HEK293 (cell line): ENCODE measurements around the gene IFT27.

ENCODE experiments used
- ATF2 ChIP-seq: fragments of 450-650 bp; formaldehyde crosslinking; IDR thresholded peaks from 2 replicates; pipeline ENCODE4 v1.5.1; 2016; ENCODE audit warnings: missing biosample characterization, missing genetic modification characterization, low read depth
- PBX3 ChIP-seq: sonication (generic); formaldehyde crosslinking; IDR thresholded peaks from 2 replicates; pipeline ENCODE4 v1.8.1; 2022; ENCODE audit warnings: mild to moderate bottlenecking, moderate library complexity, missing genetic modification reagents
- REST ChIP-seq: fragments of 450-650 bp; formaldehyde crosslinking; IDR thresholded peaks from 2 replicates; pipeline ENCODE4 v1.5.1; 2016; ENCODE audit warnings: missing biosample characterization, missing genetic modification characterization
- YY1 ChIP-seq: fragments of 450-650 bp; formaldehyde crosslinking; IDR thresholded peaks from 2 replicates; pipeline ENCODE4 v1.5.1; 2018; ENCODE audit warnings: missing biosample characterization, missing genetic modification characterization
- ZNF335 ChIP-seq: fragments of 450-650 bp; formaldehyde crosslinking; conservative IDR thresholded peaks from 2 replicates; pipeline ENCODE4 v1.5.1; 2016; ENCODE audit warnings: missing biosample characterization, missing genetic modification characterization
- ZNF677 ChIP-seq: fragments of 450-650 bp; IDR thresholded peaks from 2 replicates; pipeline ENCODE4 v1.5.0; 2018; ENCODE audit warnings: missing biosample characterization, mild to moderate bottlenecking, missing genetic modification characterization, moderate library complexity
- ZNF768 ChIP-seq: fragments of 450-650 bp; formaldehyde crosslinking; IDR thresholded peaks from 2 replicates; pipeline ENCODE4 v1.5.1; 2018; ENCODE audit warnings: missing biosample characterization, mild to moderate bottlenecking, missing genetic modification characterization
- ZNF830 ChIP-seq: fragments of 450-650 bp; IDR thresholded peaks from 2 replicates; pipeline ENCODE4 v1.5.0; 2018; ENCODE audit warnings: missing biosample characterization, missing genetic modification characterization, low read depth, mild to moderate bottlenecking, moderate library complexity
- TF ChIP-seq, protein P1 (sequence below): fragments of 450-650 bp; formaldehyde crosslinking; IDR thresholded peaks from 2 replicates; pipeline ENCODE4 v1.5.1; 2016; ENCODE audit warnings: missing biosample characterization, missing genetic modification characterization
- TF ChIP-seq, protein P2 (sequence below): fragments of 450-650 bp; formaldehyde crosslinking; IDR thresholded peaks from 2 replicates; pipeline ENCODE4 v1.5.1; 2016; ENCODE audit warnings: missing biosample characterization, missing genetic modification characterization, borderline replicate concordance

DNA sequence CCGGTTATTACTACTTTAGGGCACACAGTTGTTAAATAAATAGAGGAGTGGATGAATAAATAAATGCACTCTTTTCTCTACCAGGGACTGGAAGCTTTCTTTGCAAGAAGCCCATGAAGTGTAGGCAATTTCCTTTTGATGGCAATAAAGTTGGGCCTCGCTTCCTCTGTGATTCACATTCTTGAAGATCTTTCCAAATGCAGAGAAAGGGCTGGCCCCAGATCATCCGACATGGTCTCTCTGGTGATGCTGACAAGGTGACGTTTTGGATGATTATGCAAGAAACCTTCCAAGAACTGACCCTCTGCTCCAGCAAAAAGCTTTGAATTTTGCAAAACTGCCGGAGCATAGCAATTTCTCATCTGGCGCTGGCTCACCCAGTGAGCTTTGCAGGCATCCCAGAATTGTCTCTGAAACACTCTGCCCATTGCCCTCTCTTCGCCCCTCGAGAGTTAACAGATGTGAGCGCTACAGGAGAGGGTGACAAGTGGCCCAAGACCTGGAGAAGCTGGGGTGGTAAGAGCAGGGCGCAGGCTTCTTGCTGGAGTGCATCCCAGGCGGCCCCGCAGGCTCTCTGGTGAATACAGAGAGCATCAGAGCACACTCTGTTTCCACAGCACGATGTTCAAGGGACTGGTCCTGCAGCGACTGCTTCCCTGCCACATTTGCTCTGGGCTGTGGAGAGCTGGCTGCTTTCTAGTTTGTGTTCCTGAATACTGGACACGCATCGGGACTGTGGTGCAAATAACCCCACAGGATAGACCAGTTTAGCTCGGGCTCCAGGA lies 11.5 kb upstream of the IFT27 start:
- TF ChIP-seq REST (tag by site-specific recombination) (no peak), ZNF830 (tag by site-specific recombination) (no peak), YY1 (tag by site-specific recombination) (no peak), ATF2 (tag by site-specific recombination) (no peak), ZNF335 (tag by site-specific recombination) (no peak), ZNF768 (tag by site-specific recombination) (no peak), PBX3 (CRISPR knock-in tag) (no peak), ZNF677 (no peak)
- TF ChIP-seq, protein P1, sequence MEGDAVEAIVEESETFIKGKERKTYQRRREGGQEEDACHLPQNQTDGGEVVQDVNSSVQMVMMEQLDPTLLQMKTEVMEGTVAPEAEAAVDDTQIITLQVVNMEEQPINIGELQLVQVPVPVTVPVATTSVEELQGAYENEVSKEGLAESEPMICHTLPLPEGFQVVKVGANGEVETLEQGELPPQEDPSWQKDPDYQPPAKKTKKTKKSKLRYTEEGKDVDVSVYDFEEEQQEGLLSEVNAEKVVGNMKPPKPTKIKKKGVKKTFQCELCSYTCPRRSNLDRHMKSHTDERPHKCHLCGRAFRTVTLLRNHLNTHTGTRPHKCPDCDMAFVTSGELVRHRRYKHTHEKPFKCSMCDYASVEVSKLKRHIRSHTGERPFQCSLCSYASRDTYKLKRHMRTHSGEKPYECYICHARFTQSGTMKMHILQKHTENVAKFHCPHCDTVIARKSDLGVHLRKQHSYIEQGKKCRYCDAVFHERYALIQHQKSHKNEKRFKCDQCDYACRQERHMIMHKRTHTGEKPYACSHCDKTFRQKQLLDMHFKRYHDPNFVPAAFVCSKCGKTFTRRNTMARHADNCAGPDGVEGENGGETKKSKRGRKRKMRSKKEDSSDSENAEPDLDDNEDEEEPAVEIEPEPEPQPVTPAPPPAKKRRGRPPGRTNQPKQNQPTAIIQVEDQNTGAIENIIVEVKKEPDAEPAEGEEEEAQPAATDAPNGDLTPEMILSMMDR (tag by site-specific recombination), result no peak
- TF ChIP-seq, protein P2, sequence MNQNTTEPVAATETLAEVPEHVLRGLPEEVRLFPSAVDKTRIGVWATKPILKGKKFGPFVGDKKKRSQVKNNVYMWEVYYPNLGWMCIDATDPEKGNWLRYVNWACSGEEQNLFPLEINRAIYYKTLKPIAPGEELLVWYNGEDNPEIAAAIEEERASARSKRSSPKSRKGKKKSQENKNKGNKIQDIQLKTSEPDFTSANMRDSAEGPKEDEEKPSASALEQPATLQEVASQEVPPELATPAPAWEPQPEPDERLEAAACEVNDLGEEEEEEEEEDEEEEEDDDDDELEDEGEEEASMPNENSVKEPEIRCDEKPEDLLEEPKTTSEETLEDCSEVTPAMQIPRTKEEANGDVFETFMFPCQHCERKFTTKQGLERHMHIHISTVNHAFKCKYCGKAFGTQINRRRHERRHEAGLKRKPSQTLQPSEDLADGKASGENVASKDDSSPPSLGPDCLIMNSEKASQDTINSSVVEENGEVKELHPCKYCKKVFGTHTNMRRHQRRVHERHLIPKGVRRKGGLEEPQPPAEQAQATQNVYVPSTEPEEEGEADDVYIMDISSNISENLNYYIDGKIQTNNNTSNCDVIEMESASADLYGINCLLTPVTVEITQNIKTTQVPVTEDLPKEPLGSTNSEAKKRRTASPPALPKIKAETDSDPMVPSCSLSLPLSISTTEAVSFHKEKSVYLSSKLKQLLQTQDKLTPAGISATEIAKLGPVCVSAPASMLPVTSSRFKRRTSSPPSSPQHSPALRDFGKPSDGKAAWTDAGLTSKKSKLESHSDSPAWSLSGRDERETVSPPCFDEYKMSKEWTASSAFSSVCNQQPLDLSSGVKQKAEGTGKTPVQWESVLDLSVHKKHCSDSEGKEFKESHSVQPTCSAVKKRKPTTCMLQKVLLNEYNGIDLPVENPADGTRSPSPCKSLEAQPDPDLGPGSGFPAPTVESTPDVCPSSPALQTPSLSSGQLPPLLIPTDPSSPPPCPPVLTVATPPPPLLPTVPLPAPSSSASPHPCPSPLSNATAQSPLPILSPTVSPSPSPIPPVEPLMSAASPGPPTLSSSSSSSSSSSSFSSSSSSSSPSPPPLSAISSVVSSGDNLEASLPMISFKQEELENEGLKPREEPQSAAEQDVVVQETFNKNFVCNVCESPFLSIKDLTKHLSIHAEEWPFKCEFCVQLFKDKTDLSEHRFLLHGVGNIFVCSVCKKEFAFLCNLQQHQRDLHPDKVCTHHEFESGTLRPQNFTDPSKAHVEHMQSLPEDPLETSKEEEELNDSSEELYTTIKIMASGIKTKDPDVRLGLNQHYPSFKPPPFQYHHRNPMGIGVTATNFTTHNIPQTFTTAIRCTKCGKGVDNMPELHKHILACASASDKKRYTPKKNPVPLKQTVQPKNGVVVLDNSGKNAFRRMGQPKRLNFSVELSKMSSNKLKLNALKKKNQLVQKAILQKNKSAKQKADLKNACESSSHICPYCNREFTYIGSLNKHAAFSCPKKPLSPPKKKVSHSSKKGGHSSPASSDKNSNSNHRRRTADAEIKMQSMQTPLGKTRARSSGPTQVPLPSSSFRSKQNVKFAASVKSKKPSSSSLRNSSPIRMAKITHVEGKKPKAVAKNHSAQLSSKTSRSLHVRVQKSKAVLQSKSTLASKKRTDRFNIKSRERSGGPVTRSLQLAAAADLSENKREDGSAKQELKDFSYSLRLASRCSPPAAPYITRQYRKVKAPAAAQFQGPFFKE, result no peak
